Effector memory CD8-positive, alpha-beta T cell (primary cell): ENCODE data around the gene PSIP1.
"Not testable (repeated sequence)": the region's sequence is repeated elsewhere in the genome, so short reads cannot be mapped to it uniquely, and the experiment has no call there.

Experiments
- ATAC-seq: fragments of 150-1000 bp; cut with Tn5 transposase; replicated peaks from 2 replicates; pipeline ENCODE4 v1.10.0; 2021; ENCODE audit warnings: mild to moderate bottlenecking, moderate library complexity
- DNase-seq, 3 experiments: peaks; one replicate each; pipeline ENCODE4 v3.0.0; 2021
- H3K27ac Mint-ChIP-seq, 2 donors: one replicate each; pipeline ENCODE4 v1.8.0; 2022; ENCODE audit warnings: mild to moderate bottlenecking in 2 of 2, mixed read lengths in 2 of 2, moderate library complexity in 2 of 2
- H3K27me3 Mint-ChIP-seq, 2 donors: one replicate each; pipeline ENCODE4 v1.8.0; 2022; ENCODE audit warnings: mixed read lengths in 2 of 2
- H3K36me3 Mint-ChIP-seq: one replicate; pipeline ENCODE4 v1.8.0; 2022; ENCODE audit warnings: mild to moderate bottlenecking, moderate library complexity, mixed read lengths; ENCODE audit not compliant: insufficient read depth
- H3K4me1 Mint-ChIP-seq, 2 donors: one replicate each; pipeline ENCODE4 v1.8.0; 2022; ENCODE audit warnings: low read depth in 2 of 2, mixed read lengths in 2 of 2
- H3K4me3 Mint-ChIP-seq, 2 donors: one replicate each; pipeline ENCODE4 v1.8.0; 2022; ENCODE audit warnings: mild to moderate bottlenecking in 2 of 2, mixed read lengths in 2 of 2, moderate library complexity in 2 of 2
- H3K9me3 Mint-ChIP-seq, 2 donors: one replicate each; pipeline ENCODE4 v1.8.0; 2022; ENCODE audit warnings: mixed read lengths in 2 of 2
- total RNA-seq, 9 experiments: gene quantifications; one replicate each; lab custom pipeline; 2026; lab: John Stamatoyannopoulos, UW

PSIP1 gene
- total RNA-seq = 95.1 to 255 (median 132) reads per million in 9 experiments

- H3K4me1 Mint-ChIP-seq = peaks cover 38 to 40% of the 10 kb centered on the region in 2 donors
- peaks cover 42% of the 10 kb centered on the region for H3K36me3 Mint-ChIP-seq
- H3K4me3 Mint-ChIP-seq = peak within 1 kb of the TSS; percentile 90 to 96
- ATAC-seq (peak; percentile 85), DNase-seq (peak; percentile 83 to 89 (median 84))
- peak within 1 kb of the TSS; percentile 98 to 99 for H3K27ac Mint-ChIP-seq
- no peaks in the 10 kb centered on the region for H3K9me3 Mint-ChIP-seq
- H3K27me3 Mint-ChIP-seq = no peaks in the 10 kb centered on the region
Observed at GRCh38 chr9:15510789-15511575, at the start of gene PSIP1. Gene PSIP1, minus strand, starts transcription at chr9:15510970. Its CDS starts 782 bp downstream, at chr9:15510188.

- peak overlapping the region; percentile 75 to 88 for H3K27ac Mint-ChIP-seq
- peaks cover 16 to 22% of the 10 kb centered on the region in 2 donors for H3K4me1 Mint-ChIP-seq
- peaks cover 14% of the 10 kb centered on the region for H3K36me3 Mint-ChIP-seq
- H3K27me3 Mint-ChIP-seq = no peaks in the 10 kb centered on the region
- peak overlapping the region; percentile 93 to 96 for H3K4me3 Mint-ChIP-seq
- H3K9me3 Mint-ChIP-seq = no peaks in the 10 kb centered on the region
- no peak for ATAC-seq
- DNase-seq = no peak
Observed at GRCh38 chr9:15553528-15553898, 42.7 kb upstream of the PSIP1 start.

GRCh38 chr9:15552636-15553527, 42.1 kb upstream of the PSIP1 start, which contains the start of gene CCDC171:
Gene CCDC171, plus strand, starts transcription at chr9:15553043. Its CDS starts 11,046 bp downstream, at chr9:15564089.
- H3K27ac Mint-ChIP-seq = peak within 1 kb of the TSS; percentile 75 to 88
- H3K36me3 Mint-ChIP-seq = peaks cover 14% of the 10 kb centered on the region
- H3K27me3 Mint-ChIP-seq = no peaks in the 10 kb centered on the region
- peak; percentile 85 for ATAC-seq
- no peaks in the 10 kb centered on the region for H3K9me3 Mint-ChIP-seq
- peaks cover 16 to 22% of the 10 kb centered on the region in 2 donors for H3K4me1 Mint-ChIP-seq
- peak within 1 kb of the TSS; percentile 93 to 96 for H3K4me3 Mint-ChIP-seq
- DNase-seq = peak; percentile 73 to 79 (median 75)

GRCh38 chr9:15549611-15550010, 38.8 kb upstream of the PSIP1 start:
- H3K4me3 Mint-ChIP-seq = no peak overlapping the region
- no peaks in the 10 kb centered on the region for H3K9me3 Mint-ChIP-seq
- peaks cover 14% of the 10 kb centered on the region for H3K36me3 Mint-ChIP-seq
- H3K27ac Mint-ChIP-seq = no peak overlapping the region
- H3K27me3 Mint-ChIP-seq = peaks cover 4 to 7% of the 10 kb centered on the region in 2 donors
- ATAC-seq (no peak), DNase-seq (no peak)
- peaks cover 16 to 22% of the 10 kb centered on the region in 2 donors for H3K4me1 Mint-ChIP-seq

GRCh38 chr9:15543047-15543813, 32.5 kb upstream of the PSIP1 start:
- Mint-ChIP-seq H3K9me3 (no peaks in the 10 kb centered on the region), H3K36me3 (no peaks in the 10 kb centered on the region), H3K4me1 (no peaks in the 10 kb centered on the region), H3K4me3 (no peak overlapping the region), H3K27ac (no peak overlapping the region), H3K27me3 (peaks cover 15 to 25% of the 10 kb centered on the region in 2 donors)
- DNase-seq = no peak
- no peak for ATAC-seq

GRCh38 chr9:15542624-15543023, 31.9 kb upstream of the PSIP1 start:
- Mint-ChIP-seq H3K9me3 (no peaks in the 10 kb centered on the region), H3K36me3 (no peaks in the 10 kb centered on the region), H3K27ac (no peak overlapping the region), H3K4me3 (no peak overlapping the region), H3K4me1 (no peaks in the 10 kb centered on the region), H3K27me3 (peaks cover 15 to 25% of the 10 kb centered on the region in 2 donors)
- ATAC-seq (no peak), DNase-seq (no peak)

GRCh38 chr9:15541872-15542271, 31.1 kb upstream of the PSIP1 start:
- DNase-seq (no peak), ATAC-seq (no peak)
- Mint-ChIP-seq H3K4me3 (no peak overlapping the region), H3K36me3 (no peaks in the 10 kb centered on the region), H3K4me1 (no peaks in the 10 kb centered on the region), H3K27me3 (peaks cover 15 to 25% of the 10 kb centered on the region in 2 donors), H3K9me3 (no peaks in the 10 kb centered on the region), H3K27ac (no peak overlapping the region)

GRCh38 chr9:15531380-15531779, 20.6 kb upstream of the PSIP1 start:
- Mint-ChIP-seq H3K36me3 (peaks cover 7% of the 10 kb centered on the region), H3K9me3 (no peaks in the 10 kb centered on the region), H3K27ac (no peak overlapping the region), H3K4me1 (peaks cover 0 to 3% of the 10 kb centered on the region in 2 donors), H3K27me3 (no peaks in the 10 kb centered on the region), H3K4me3 (no peak overlapping the region)
- DNase-seq (no peak), ATAC-seq (no peak)

GRCh38 chr9:15529566-15530324, 19.0 kb upstream of the PSIP1 start:
- no peak for DNase-seq
- Mint-ChIP-seq H3K36me3 (peaks cover 7% of the 10 kb centered on the region), H3K4me3 (no peak overlapping the region), H3K27ac (no peak overlapping the region), H3K9me3 (no peaks in the 10 kb centered on the region), H3K4me1 (peaks cover 0 to 3% of the 10 kb centered on the region in 2 donors), H3K27me3 (peaks cover 8 to 12% of the 10 kb centered on the region in 2 donors)
- ATAC-seq = no peak

GRCh38 chr9:15527035-15527434, 16.3 kb upstream of the PSIP1 start:
- H3K9me3 Mint-ChIP-seq, ATAC-seq, H3K36me3 Mint-ChIP-seq, H3K4me1 Mint-ChIP-seq, DNase-seq, H3K27ac Mint-ChIP-seq, H3K4me3 Mint-ChIP-seq: not testable (repeated sequence)
- peaks cover 8 to 19% of the 10 kb centered on the region in 2 donors for H3K27me3 Mint-ChIP-seq

- Mint-ChIP-seq H3K4me1 (no peaks in the 10 kb centered on the region), H3K36me3 (peaks cover 7% of the 10 kb centered on the region), H3K27me3 (peaks cover 8 to 19% of the 10 kb centered on the region in 2 donors), H3K9me3 (no peaks in the 10 kb centered on the region), H3K27ac (no peak overlapping the region), H3K4me3 (no peak overlapping the region)
- ATAC-seq (no peak), DNase-seq (no peak)
Observed at GRCh38 chr9:15525958-15526357, 15.2 kb upstream of the PSIP1 start.

- DNase-seq (no peak), ATAC-seq (no peak)
- no peak overlapping the region for H3K4me3 Mint-ChIP-seq
- H3K4me1 Mint-ChIP-seq = no peaks in the 10 kb centered on the region
- peaks cover 8 to 19% of the 10 kb centered on the region in 2 donors for H3K27me3 Mint-ChIP-seq
- peaks cover 3% of the 10 kb centered on the region for H3K36me3 Mint-ChIP-seq
- no peak overlapping the region for H3K27ac Mint-ChIP-seq
- H3K9me3 Mint-ChIP-seq = no peaks in the 10 kb centered on the region
Observed at GRCh38 chr9:15524845-15525455, 14.2 kb upstream of the PSIP1 start.
